Liver (tissue), 9 donors: ENCODE measurements around the gene HSPB2. TPM values are rescaled to one million over a fixed set of nuclear protein-coding genes. Genes with fewer than 3 reads are reported as not detected.

Experiments used
- DNase-seq: peaks from one replicate; pipeline ENCODE4 v3.0.0-alpha.2; 2017; ENCODE audit warnings: low spot score
- H3K27ac ChIP-seq, 2 donors: one replicate each; pipeline ENCODE4 v1.7.0; 2013; ENCODE audit warnings: inconsistent platforms in 2 of 2, low read length in 2 of 2, control low read depth in 1 of 2, low read depth in 1 of 2, mild to moderate bottlenecking in 1 of 2
- H3K27me3 ChIP-seq, 4 donors: one replicate each; pipeline versions ENCODE4 v1.6.1 to v1.7.0; 2013; ENCODE audit warnings: low read length in 3 of 4, inconsistent platforms in 1 of 4, mild to moderate bottlenecking in 1 of 4, moderate library complexity in 1 of 4; ENCODE audit not compliant: control insufficient read depth in 4 of 4, insufficient read depth in 4 of 4
- H3K36me3 ChIP-seq, 4 donors: one replicate each; pipeline versions ENCODE4 v1.6.1 to v1.7.0; 2013; ENCODE audit warnings: low read length in 3 of 4, mild to moderate bottlenecking in 3 of 4, low read depth in 1 of 4, moderate library complexity in 1 of 4; ENCODE audit not compliant: control insufficient read depth in 4 of 4, insufficient read depth in 3 of 4
- H3K4me1 ChIP-seq, 4 donors: one replicate each; pipeline versions ENCODE4 v1.6.1 to v1.7.0; 2013; ENCODE audit warnings: low read length in 3 of 4, mild to moderate bottlenecking in 3 of 4, moderate library complexity in 1 of 4; ENCODE audit not compliant: control insufficient read depth in 4 of 4, insufficient read depth in 4 of 4
- H3K4me3 ChIP-seq, 3 donors: one replicate each; pipeline versions ENCODE4 v1.6.1 to v1.7.0; 2013; ENCODE audit warnings: low read length in 3 of 3, control low read depth in 1 of 3, low read depth in 1 of 3, mild to moderate bottlenecking in 1 of 3
- H3K9ac ChIP-seq, 2 donors: one replicate each; pipeline ENCODE4 v1.7.0; 2013; ENCODE audit warnings: low read length in 2 of 2, mild to moderate bottlenecking in 2 of 2, moderate library complexity in 2 of 2, control low read depth in 1 of 2, low read depth in 1 of 2
- H3K9me3 ChIP-seq, 4 donors: one replicate each; pipeline versions ENCODE4 v1.6.1 to v1.7.0; 2013; ENCODE audit warnings: low read length in 3 of 4; ENCODE audit not compliant: control insufficient read depth in 4 of 4
- RAD21 ChIP-seq, 2 donors: IDR thresholded peaks; 2 replicates each; pipeline ENCODE4 v1.6.1; 2016; ENCODE audit warnings: antibody characterized with exemption in 2 of 2, mild to moderate bottlenecking in 2 of 2
- SP1 ChIP-seq: IDR thresholded peaks from 2 replicates; pipeline ENCODE4 v1.6.1; 2018; ENCODE audit warnings: antibody characterized with exemption, mild to moderate bottlenecking
- YY1 ChIP-seq: IDR thresholded peaks from 2 replicates; pipeline ENCODE4 v1.6.1; 2016; ENCODE audit warnings: antibody characterized with exemption, mild to moderate bottlenecking
- WGBS: extraction: QIAGEN DNeasy Blood & Tissue Kit; methylation state at CpG from one replicate; pipeline ENCODE4 v1.1.7; 2013; 5-methylcytosine and 5-hydroxymethylcytosine counted together
- polyA plus RNA-seq, 2 donors: library from polyadenylated mRNA; stranded (reverse) in 1 of 2; unstranded in 1 of 2; fragments of 200-250 nt in 1 of 2; fragments of >200 nt in 1 of 2; fragmentation: Nextera tagmentation in 1 of 2; extraction: Ambion mirVana in 1 of 2; gene quantifications; one replicate each; pipeline versions ENCODE4 v1.2.1 to v1.2.3, GENCODE V29; 2013 to 2015
- total RNA-seq, 2 donors: library from RNA; depleted of rRNA; stranded (reverse); fragments of >200 nt; gene quantifications; one replicate each; pipeline ENCODE4 v1.2.3, GENCODE V29; 2014
- TF ChIP-seq, protein P1 (sequence below): IDR thresholded peaks from 2 replicates; pipeline ENCODE4 v1.6.1; 2016; ENCODE audit warnings: antibody characterized with exemption
- TF ChIP-seq, protein P2 (sequence below): IDR thresholded peaks from 2 replicates; pipeline ENCODE4 v1.6.1; 2016; ENCODE audit warnings: antibody characterized with exemption
- TF ChIP-seq, protein P3 (sequence below): IDR thresholded peaks from 2 replicates; pipeline ENCODE4 v1.6.1; 2016; ENCODE audit warnings: antibody characterized with exemption
- TF ChIP-seq, protein P4 (sequence below): IDR thresholded peaks from 2 replicates; pipeline ENCODE4 v1.6.1; 2016; ENCODE audit warnings: antibody characterized with exemption, mild to moderate bottlenecking
- donor health status: healthy.
- donor health status: healthy.
- donor health status: healthy.
- donor health status: healthy.
- donor health status: healthy.

HSPB2 gene
- total and polyA plus RNA-seq, 4 donors = 0.14 to 0.85 (median 0.61) TPM; not detected in 1

DNA sequence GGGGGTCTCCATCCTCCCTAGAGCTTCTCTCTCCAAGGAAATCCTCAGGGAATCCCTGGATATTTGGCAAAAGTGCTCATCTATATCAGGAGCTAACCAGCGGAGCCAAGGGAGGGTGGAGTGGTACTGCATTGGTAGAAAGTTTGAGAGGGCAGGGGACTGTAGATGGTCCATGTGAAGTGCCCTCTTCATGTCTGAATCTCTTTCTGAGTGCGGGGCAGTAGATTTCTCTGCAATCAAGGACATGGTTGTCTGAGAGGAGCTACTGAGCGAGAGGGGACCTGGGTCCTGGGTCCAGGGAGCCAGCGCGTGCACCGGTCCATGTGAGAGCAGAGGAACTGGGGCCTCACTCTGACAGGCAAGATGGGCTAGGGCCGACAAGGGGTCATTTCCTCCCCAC, 25.3 kb downstream of the HSPB2 start (continued):
- TF ChIP-seq, protein P1, sequence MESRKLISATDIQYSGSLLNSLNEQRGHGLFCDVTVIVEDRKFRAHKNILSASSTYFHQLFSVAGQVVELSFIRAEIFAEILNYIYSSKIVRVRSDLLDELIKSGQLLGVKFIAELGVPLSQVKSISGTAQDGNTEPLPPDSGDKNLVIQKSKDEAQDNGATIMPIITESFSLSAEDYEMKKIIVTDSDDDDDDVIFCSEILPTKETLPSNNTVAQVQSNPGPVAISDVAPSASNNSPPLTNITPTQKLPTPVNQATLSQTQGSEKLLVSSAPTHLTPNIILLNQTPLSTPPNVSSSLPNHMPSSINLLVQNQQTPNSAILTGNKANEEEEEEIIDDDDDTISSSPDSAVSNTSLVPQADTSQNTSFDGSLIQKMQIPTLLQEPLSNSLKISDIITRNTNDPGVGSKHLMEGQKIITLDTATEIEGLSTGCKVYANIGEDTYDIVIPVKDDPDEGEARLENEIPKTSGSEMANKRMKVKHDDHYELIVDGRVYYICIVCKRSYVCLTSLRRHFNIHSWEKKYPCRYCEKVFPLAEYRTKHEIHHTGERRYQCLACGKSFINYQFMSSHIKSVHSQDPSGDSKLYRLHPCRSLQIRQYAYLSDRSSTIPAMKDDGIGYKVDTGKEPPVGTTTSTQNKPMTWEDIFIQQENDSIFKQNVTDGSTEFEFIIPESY = no peak
- TF ChIP-seq, protein P2, sequence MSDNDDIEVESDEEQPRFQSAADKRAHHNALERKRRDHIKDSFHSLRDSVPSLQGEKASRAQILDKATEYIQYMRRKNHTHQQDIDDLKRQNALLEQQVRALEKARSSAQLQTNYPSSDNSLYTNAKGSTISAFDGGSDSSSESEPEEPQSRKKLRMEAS = no peak
- TF ChIP-seq YY1 = no peak

DNA sequence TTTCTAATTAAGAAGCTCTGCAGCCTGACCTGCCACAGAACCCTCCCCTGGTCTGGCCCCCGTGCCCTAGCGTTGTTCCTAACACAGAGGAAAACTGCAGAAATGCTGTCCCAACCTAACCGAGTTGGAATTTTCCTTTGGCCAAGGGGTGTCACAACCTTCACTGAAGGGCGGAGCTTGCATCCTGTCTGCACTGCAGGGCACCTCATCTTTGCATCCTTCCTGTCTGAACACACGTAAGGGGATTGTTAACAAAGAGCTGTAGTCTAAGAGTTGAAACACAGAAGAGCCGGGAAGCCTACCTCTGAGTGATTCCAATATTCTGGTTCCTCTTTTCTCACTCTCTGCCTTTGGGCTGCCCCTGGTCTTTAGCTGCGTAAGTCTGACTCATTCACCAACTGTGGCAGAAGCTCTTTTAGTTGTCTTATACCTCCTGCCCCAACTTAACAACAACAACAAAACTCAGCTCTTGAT, 26.2 kb downstream of the HSPB2 start:
- H3K36me3 ChIP-seq = no peaks in the 10 kb centered on the region
- DNase-seq = no peak
- H3K4me1 ChIP-seq = peaks cover 10 to 41% (median 30%) of the 10 kb centered on the region in 4 donors
- WGBS = 57% methylated on average over 7 of the region's 7 CpGs
- H3K9me3 ChIP-seq = no peaks in the 10 kb centered on the region
- no peaks in the 10 kb centered on the region for H3K27me3 ChIP-seq
- H3K9ac ChIP-seq = no peak overlapping the region
- H3K27ac ChIP-seq = no peak overlapping the region
- TF ChIP-seq, protein P1 = no peak
- TF ChIP-seq, protein P3, sequence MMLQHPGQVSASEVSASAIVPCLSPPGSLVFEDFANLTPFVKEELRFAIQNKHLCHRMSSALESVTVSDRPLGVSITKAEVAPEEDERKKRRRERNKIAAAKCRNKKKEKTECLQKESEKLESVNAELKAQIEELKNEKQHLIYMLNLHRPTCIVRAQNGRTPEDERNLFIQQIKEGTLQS = no peak
- no peak for TF ChIP-seq SP1
- TF ChIP-seq, protein P4, sequence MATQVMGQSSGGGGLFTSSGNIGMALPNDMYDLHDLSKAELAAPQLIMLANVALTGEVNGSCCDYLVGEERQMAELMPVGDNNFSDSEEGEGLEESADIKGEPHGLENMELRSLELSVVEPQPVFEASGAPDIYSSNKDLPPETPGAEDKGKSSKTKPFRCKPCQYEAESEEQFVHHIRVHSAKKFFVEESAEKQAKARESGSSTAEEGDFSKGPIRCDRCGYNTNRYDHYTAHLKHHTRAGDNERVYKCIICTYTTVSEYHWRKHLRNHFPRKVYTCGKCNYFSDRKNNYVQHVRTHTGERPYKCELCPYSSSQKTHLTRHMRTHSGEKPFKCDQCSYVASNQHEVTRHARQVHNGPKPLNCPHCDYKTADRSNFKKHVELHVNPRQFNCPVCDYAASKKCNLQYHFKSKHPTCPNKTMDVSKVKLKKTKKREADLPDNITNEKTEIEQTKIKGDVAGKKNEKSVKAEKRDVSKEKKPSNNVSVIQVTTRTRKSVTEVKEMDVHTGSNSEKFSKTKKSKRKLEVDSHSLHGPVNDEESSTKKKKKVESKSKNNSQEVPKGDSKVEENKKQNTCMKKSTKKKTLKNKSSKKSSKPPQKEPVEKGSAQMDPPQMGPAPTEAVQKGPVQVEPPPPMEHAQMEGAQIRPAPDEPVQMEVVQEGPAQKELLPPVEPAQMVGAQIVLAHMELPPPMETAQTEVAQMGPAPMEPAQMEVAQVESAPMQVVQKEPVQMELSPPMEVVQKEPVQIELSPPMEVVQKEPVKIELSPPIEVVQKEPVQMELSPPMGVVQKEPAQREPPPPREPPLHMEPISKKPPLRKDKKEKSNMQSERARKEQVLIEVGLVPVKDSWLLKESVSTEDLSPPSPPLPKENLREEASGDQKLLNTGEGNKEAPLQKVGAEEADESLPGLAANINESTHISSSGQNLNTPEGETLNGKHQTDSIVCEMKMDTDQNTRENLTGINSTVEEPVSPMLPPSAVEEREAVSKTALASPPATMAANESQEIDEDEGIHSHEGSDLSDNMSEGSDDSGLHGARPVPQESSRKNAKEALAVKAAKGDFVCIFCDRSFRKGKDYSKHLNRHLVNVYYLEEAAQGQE = no peak
- TF ChIP-seq, protein P2 = no peak
- no peak overlapping the region for H3K4me3 ChIP-seq

DNA sequence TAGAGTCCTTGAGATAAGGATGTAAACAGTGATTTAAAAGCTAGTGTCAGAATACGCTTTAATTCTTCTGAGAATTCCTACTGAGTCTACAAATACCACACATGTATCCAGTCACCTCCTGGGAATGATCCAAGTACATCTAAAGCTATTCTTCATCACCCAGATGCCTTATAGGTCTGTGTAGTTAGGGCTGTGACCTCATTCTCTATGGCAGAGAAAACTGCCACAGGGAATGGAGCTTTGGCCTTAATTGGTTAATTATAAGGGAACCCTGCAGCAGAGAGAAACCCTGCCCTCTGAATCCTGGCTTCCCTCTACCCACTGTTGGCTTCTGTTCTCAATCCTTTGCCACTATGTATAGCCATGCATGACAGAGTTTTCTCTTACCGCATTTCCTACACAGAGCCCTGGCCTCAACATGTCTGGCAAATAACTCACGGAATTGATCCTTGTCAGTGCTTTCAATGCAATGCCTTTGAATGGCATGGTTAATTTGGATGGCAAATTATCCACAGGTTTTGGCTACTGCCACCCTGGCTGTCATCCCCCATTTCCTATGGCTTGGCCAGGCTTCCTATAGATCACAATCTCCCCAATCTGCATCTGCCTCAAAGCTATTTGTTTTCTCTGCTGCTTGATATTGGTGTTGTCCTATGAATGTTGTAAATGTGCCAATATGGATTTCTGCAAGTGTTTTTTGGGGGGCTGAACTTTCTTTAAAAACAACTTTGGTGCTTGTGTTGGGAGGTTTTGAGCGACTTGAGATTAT, 27.5 kb downstream of the HSPB2 start:
- Histone ChIP-seq H3K27ac (no peak overlapping the region), H3K9me3 (no peaks in the 10 kb centered on the region), H3K4me3 (no peak overlapping the region), H3K27me3 (no peaks in the 10 kb centered on the region), H3K9ac (no peak overlapping the region), H3K36me3 (no peaks in the 10 kb centered on the region), H3K4me1 (peaks cover 7 to 28% (median 17%) of the 10 kb centered on the region in 4 donors)
- TF ChIP-seq RAD21 (IDR thresholded peaks at IDR 0.05) = no peak
- DNase-seq = no peak
- 91% methylated on average over 4 of the region's 4 CpGs for WGBS
